Body of pancreas (tissue), 4 donors: Measurements from ENCODE around the gene SYCE3. TPM values are rescaled to one million over a fixed set of nuclear protein-coding genes. Genes with fewer than 3 reads are reported as not detected.
A peak's percentile ranks its signal among the peaks of the same experiment; 100 is the strongest.

Experiments used
- ATAC-seq: fragments of 150-250 bp; one replicate; pipeline ENCODE4 v1.9.1; 2016
- DNase-seq, 4 donors: peaks; one replicate each; pipeline ENCODE4 v3.0.0-alpha.2; 2019
- H3K27ac ChIP-seq, 4 donors: fragments of 200-600 bp; sonication (generic); 1 replicate in 3 of 4; 2 replicates in 1 of 4; pipeline versions ENCODE4 v1.5.1 to v1.6.1; 2016 to 2019; ENCODE audit warnings: mild to moderate bottlenecking in 1 of 4, mixed read lengths in 1 of 4, moderate library complexity in 1 of 4
- H3K27me3 ChIP-seq, 2 donors: fragments of 200-600 bp; sonication (generic); one replicate each; pipeline ENCODE4 v1.6.0; 2016; ENCODE audit warnings: mild to moderate bottlenecking in 1 of 2
- H3K36me3 ChIP-seq, 2 donors: fragments of 200-600 bp; sonication (generic); replicated peaks in 1 of 2; 2 replicates each; pipeline ENCODE4 v1.5.1; 2016; ENCODE audit warnings: low read depth in 2 of 2; ENCODE audit not compliant: insufficient read depth in 1 of 2
- H3K4me1 ChIP-seq: fragments of 200-600 bp; sonication (generic); one replicate; pipeline ENCODE4 v1.6.0; 2016
- H3K4me3 ChIP-seq, 2 donors: fragments of 200-600 bp; sonication (generic); 1 replicate in 1 of 2; 2 replicates in 1 of 2; pipeline ENCODE4 v1.5.1; 2016 to 2019
- H3K9me3 ChIP-seq, 3 donors: fragments of 200-600 bp; sonication (generic); 1 replicate in 2 of 3; 2 replicates in 1 of 3; pipeline ENCODE4 v1.5.1; 2016
- CTCF ChIP-seq, 7 experiments: fragments of 450-650 bp in 4 of 7; fragments of 200-600 bp in 3 of 7; sonication (generic) in 3 of 7; IDR thresholded peaks; one replicate each; pipeline ENCODE4 v1.5.1; 2016 to 2019; ENCODE audit warnings: antibody characterized with exemption in 7 of 7
- POLR2A ChIP-seq, 3 donors: fragments of 450-650 bp; IDR thresholded peaks; one replicate each; pipeline ENCODE4 v1.6.1; 2016; ENCODE audit warnings: antibody characterized with exemption in 3 of 3, mild to moderate bottlenecking in 2 of 3
- WGBS, 2 donors: methylation state at CpG; one replicate each; pipeline ENCODE4 v1.1.5; 2017; 5-methylcytosine and 5-hydroxymethylcytosine counted together
- intact Hi-C: fragments of 100-400 bp; cut with DNase I; formaldehyde crosslinking; loops from one replicate; pipeline ENCODE4 v1.15.1; 2023
- total RNA-seq, 2 donors: library from RNA; depleted of rRNA; stranded (reverse); fragments of >200 nt; gene quantifications; one replicate each; pipeline ENCODE4 v1.1.0, GENCODE V29; 2016

SYCE3 gene
- total RNA-seq, 2 donors from 2014 or later = not detected

GRCh38 chr22:50564289-50564688 lies 1.6 kb upstream of the SYCE3 start:
- ATAC-seq = no peak
- WGBS, 2 donors = 88 to 93% methylated on average over 11 of the region's 11 CpGs
- DNase-seq = no peak
- peak overlapping the region in 1 of 4 donors; percentile 75 for H3K27ac ChIP-seq
- no peak overlapping the region for H3K4me3 ChIP-seq
- H3K27me3 ChIP-seq = no peaks in the 10 kb centered on the region
- no peaks in the 10 kb centered on the region for H3K36me3 ChIP-seq
- intact Hi-C loops = no loop called here
- no peaks in the 10 kb centered on the region for H3K9me3 ChIP-seq
- TF ChIP-seq CTCF (IDR thresholded peaks at IDR 0.05) (no peak), POLR2A (IDR thresholded peaks at IDR 0.05) (no peak)
- peaks cover 25% of the 10 kb centered on the region for H3K4me1 ChIP-seq

GRCh38 chr22:50563413-50564160 lies 868 bp upstream of the SYCE3 start:
- ATAC-seq (peak; percentile 32), DNase-seq (peak in 2 of 4 donors; percentile 34 to 41)
- intact Hi-C loops = no loop called here
- 9 to 13% methylated on average over 17 of the region's 17 CpGs for WGBS, 2 donors
- no peak for TF ChIP-seq CTCF (IDR thresholded peaks at IDR 0.05)
- H3K27ac ChIP-seq = peak overlapping the region; percentile 66 to 90 (median 75)
- no peaks in the 10 kb centered on the region for H3K27me3 ChIP-seq
- H3K9me3 ChIP-seq = no peaks in the 10 kb centered on the region
- H3K4me1 ChIP-seq = peaks cover 18% of the 10 kb centered on the region
- H3K4me3 ChIP-seq = peak overlapping the region; percentile 4 to 9
- no peaks in the 10 kb centered on the region for H3K36me3 ChIP-seq

- TF ChIP-seq CTCF (IDR thresholded peaks at IDR 0.05) (no peak), POLR2A (IDR thresholded peaks at IDR 0.05) (no peak)
- intact Hi-C loops = no loop called here
- ATAC-seq (no peak), DNase-seq (no peak)
- no peak overlapping the region for H3K4me3 ChIP-seq
- H3K4me1 ChIP-seq = peaks cover 16% of the 10 kb centered on the region
- WGBS, 2 donors = 72 to 79% methylated on average over 16 to 18 of the region's 34 CpGs
- no peak overlapping the region for H3K27ac ChIP-seq
- H3K9me3 ChIP-seq = no peaks in the 10 kb centered on the region
- no peaks in the 10 kb centered on the region for H3K27me3 ChIP-seq
- H3K36me3 ChIP-seq = no peaks in the 10 kb centered on the region
Observed at GRCh38 chr22:50561401-50562358, 1.0 kb downstream of the SYCE3 start.

- Histone ChIP-seq H3K9me3 (no peaks in the 10 kb centered on the region), H3K36me3 (no peaks in the 10 kb centered on the region), H3K27ac (no peak overlapping the region), H3K4me3 (no peak overlapping the region), H3K27me3 (no peaks in the 10 kb centered on the region), H3K4me1 (peaks cover 16% of the 10 kb centered on the region)
- TF ChIP-seq POLR2A (IDR thresholded peaks at IDR 0.05) (no peak), CTCF (IDR thresholded peaks at IDR 0.05) (no peak)
- intact Hi-C loops = no loop called here
- DNase-seq (no peak), ATAC-seq (no peak)
- 67 to 80% methylated on average over 3 of the region's 3 CpGs for WGBS, 2 donors
Observed at GRCh38 chr22:50560034-50560433, 2.7 kb downstream of the SYCE3 start.
